Adipocyte (in vitro differentiated cells): Measurements from ENCODE around the gene ENTHD1.

Experiments used
- DNase-seq: peaks from one replicate; pipeline ENCODE4 v3.0.0-alpha.2; 2015; ENCODE audit warnings: low read depth
- H3K27me3 ChIP-seq: replicated peaks from 2 replicates; pipeline ENCODE4 v1.7.0; 2013; ENCODE audit warnings: mild to moderate bottlenecking, low read length, moderate library complexity; ENCODE audit not compliant: control insufficient read depth, insufficient read depth
- H3K36me3 ChIP-seq: 2 replicates; pipeline ENCODE4 v1.7.0; 2013; ENCODE audit warnings: low read length, mild to moderate bottlenecking, moderate library complexity; ENCODE audit not compliant: control insufficient read depth, insufficient read depth, severe bottlenecking
- H3K4me1 ChIP-seq: 2 replicates; pipeline ENCODE4 v1.7.0; 2013; ENCODE audit warnings: mild to moderate bottlenecking, low read length, moderate library complexity; ENCODE audit not compliant: control insufficient read depth, insufficient read depth
- H3K4me3 ChIP-seq: 2 replicates; pipeline ENCODE4 v1.7.0; 2013; ENCODE audit warnings: mild to moderate bottlenecking, low read length, moderate library complexity
- H3K9ac ChIP-seq: 2 replicates; pipeline ENCODE4 v1.7.0; 2013; ENCODE audit warnings: mild to moderate bottlenecking, low read length, moderate library complexity
- H3K9me3 ChIP-seq: 2 replicates; pipeline ENCODE4 v1.7.0; 2013; ENCODE audit warnings: mild to moderate bottlenecking, low read length, moderate library complexity; ENCODE audit not compliant: control insufficient read depth

The ENTHD1 gene

GRCh38 chr22:39693943-39694500 is 199.5 kb downstream of the ENTHD1 start:
- Histone ChIP-seq H3K27me3 (peaks cover 72% of the 10 kb centered on the region), H3K4me3 (no peak overlapping the region)

More at GRCh38 chr22:39693943-39694500, 199.5 kb downstream of the ENTHD1 start:
- no peak for DNase-seq
- Histone ChIP-seq H3K36me3 (no peaks in the 10 kb centered on the region), H3K9me3 (no peaks in the 10 kb centered on the region), H3K9ac (no peak overlapping the region), H3K4me1 (no peaks in the 10 kb centered on the region)
